ENCODE data around the gene LPXN.

Gene LPXN

GRCh38 chr11:58511636-58512035, 64.0 kb downstream of the LPXN start:
- no peak for DNase-seq

GRCh38 chr11:58509748-58510147, 65.9 kb downstream of the LPXN start:
- no peak for DNase-seq

DNA sequence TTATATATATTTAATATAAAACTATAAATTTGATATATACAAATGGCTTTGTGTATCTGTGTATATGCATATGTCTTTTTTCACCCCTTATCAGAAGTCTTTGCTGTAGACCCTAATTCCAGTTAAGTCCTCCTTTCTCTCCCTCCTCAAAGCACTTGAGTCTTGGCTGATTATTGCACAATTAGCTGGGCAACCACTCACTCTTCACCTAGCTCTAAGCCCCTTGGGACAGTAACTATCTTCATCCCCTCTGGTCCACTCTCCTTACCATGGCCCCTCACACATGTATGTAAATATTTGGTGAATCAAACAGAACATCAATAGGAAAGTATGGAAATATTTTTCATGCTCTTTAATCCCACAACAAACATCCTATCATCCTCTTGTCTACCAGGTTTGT, 66.8 kb downstream of the LPXN start:
- no peak for DNase-seq

DNA sequence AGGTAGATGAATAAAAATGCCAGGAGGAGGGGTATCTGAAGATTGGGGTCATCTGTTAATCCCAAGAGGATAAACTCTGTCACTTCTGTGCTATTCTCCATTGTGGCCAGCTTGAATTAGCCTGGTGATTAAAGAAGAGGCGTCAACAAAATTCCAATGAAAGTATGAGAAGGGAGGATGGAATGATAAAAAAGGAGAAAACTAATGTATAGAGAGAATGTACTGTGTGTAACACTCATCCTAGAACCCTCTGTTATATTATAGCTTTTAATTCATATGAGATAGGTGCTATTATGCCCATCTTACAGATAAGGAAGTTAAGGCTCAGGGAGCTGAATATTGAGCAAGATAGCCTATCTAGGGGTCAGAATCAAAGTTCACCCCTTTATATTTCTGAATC, 67.7 kb downstream of the LPXN start, which contains the start of gene OR5B21:
OR5B21 (minus strand) TSS at position 101 of the 400 bp plus-strand sequence; CDS start at position 101, 0 bp downstream.
- no peak for DNase-seq

DNA sequence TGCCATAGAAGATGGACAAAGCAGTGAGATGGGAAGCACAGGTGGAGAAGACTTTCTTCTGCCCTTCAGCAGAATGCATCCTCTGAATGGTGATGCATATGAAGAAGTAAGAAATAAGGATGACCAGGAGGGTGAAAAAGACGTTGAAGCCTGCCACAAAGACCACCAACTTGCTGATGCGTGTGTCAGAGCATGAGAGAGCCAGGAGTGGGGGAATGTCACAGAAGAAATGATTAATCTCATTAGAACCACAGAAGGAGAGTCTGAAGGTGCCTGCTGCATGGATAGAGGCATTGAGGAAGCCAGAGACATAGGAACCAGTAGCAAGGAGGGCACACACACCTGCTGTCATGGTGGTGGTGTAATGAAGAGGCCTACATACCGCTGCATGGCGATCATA, 68.3 kb downstream of the LPXN start:
- DNase-seq, result no peak

GRCh38 chr11:58506935-58507334, 68.7 kb downstream of the LPXN start:
- no peak for DNase-seq

- no peak for DNase-seq
Measured at GRCh38 chr11:58505849-58506248, 69.8 kb downstream of the LPXN start.

GRCh38 chr11:58504232-58504631, 71.4 kb downstream of the LPXN start:
- no peak for DNase-seq

GRCh38 chr11:58503361-58503856, 72.2 kb downstream of the LPXN start:
- DNase-seq, result no peak

- DNase-seq, result no peak
Measured at GRCh38 chr11:58502004-58502403, 73.7 kb downstream of the LPXN start.

DNA sequence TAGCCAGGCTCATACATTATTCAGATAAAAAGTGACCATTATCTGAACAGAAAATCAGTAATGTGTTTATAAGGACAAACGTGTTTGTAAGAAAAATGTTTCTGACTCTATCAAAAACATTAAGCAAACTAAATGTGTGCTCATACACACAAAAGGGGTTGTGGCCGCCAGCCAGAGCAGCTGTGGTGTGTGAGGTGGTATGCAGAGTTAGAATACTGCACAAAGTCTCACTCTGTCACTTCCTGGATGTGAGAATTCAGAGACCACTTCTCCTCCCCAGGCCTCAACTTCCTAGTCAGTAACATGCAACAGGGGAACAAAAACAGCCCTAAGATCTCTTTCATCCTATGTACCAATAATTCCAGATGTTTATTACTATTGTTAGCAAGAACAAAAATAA, 77.2 kb downstream of the LPXN start:
- no peak for DNase-seq

- DNase-seq, result no peak
Measured at GRCh38 chr11:58497951-58498350, 77.7 kb downstream of the LPXN start.

DNA sequence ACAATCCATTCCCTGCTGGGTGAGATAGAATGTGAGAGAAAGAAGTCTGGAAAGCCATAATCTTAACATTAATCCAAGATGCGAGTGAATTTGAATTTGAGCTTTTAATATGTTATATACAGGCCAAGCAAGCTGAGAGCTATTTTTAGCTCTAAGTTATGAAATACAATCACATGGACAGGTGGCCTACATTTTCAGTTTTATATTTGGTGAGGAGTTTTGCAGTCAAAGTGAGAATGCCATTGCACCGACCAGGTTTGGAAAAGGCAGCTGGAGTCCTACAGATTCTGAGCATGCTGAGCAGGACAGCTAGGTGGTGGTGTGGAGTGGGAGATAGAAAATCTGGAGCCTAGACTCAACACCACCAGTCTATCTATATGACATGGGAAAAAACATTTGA, 79.8 kb downstream of the LPXN start:
- no peak for DNase-seq

DNA sequence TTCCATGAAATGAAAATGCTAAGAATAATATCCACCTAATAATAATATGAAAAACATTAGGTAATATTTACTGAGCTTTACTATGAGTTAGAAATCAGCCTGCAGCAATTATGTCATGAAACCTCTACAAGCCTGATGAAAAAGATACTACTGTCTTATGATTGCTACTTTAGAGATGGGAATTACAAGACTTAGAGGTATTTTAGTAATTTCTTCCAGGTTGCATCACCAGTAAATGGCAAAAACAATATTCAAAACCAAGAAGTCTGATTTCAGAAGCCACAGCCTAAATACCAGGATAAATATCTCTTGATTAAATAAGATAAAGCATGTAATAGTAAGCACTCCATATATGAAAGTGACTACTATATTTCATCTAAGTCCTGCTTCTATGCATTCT, 81.6 kb downstream of the LPXN start:
- no peak for DNase-seq

DNA sequence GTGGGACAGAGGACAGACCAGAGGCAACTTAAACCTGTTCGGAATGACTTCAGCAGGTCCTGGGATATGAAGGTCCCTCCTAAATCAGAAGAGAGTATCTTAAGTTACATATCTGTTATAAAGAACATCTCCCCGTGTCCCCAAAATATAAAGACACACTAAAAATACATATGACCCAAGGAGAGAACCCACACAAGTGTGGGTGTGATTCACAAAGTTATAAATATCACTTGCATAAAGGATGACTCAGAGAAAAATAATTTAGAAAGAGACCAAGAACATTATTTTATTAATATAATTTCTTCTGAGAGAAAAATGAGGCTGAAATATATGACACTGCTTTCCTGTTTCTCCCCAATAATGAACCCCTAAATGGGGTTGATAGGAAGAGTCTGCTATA, 82.0 kb downstream of the LPXN start:
- DNase-seq, result no peak

- DNase-seq, result no peak
Measured at GRCh38 chr11:58490827-58491226, 84.8 kb downstream of the LPXN start.

DNA sequence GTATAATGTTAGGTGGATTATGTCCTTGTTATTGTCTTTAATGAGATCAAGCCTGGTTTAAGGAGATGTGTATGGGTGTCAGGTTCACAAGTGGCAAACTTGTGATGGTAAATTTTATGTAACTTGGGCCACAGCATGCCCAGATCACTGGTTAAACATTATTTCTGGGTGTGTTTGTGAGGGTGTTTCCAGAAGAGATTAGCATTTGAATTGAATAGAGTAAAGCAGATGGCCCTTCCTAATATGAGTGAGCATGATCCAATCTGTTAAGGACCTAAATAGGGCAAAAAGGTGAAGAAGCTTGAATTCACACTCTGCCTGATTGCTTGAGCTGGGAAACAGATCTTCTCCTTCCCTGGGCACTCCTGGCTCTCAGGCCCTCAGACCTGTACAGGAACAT, 88.5 kb downstream of the LPXN start:
- no peak for DNase-seq

DNA sequence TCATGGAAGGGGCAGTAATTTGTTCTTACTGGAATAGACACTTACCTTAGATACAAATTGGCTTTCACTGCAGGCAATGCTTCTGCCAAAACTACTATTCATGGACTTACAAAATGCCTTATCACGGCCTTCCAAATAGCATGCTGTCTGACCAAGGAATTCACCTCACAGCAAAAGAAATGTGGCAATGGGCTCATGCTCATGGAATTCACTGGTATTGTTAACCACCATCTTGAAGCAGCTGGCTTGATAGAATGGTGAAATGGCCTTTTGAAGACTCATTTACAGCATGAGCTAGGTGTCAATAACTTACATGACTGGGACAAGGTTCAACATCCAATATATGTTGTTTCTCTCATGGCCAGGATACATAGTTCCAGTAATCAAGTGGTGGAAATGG, 89.7 kb downstream of the LPXN start:
- DNase-seq, result no peak

Data from NK-92 treated with Interleukin-12 subunit alpha and Interleukin-12 subunit beta, amount 100 ng/mL, for 24 hours (cell line).